Measurements from ENCODE around the gene CEP43.

The CEP43 gene

GRCh38 chr6:166999145-166999883 lies at the start of gene CEP43:
CEP43 (plus strand) TSS chr6:166999397; CDS start chr6:166999413, 16 bp downstream.
- peak; percentile 88 to 91 for DNase-seq

- DNase-seq: no peak
These were observed 49.4 kb upstream of the CEP43 start for GRCh38 chr6:166949528-166950442.

GRCh38 chr6:166950443-166950821 lies 48.8 kb upstream of the CEP43 start:
- DNase-seq: no peak

- DNase-seq: peak; percentile 78 to 79
These were observed 48.1 kb upstream of the CEP43 start for GRCh38 chr6:166950892-166951669.

- DNase-seq: no peak
These were observed 47.5 kb upstream of the CEP43 start for GRCh38 chr6:166951670-166952060.

- peak in 1 of 2 donors; percentile 44 for DNase-seq
These were observed 47.1 kb upstream of the CEP43 start for GRCh38 chr6:166952121-166952520.

- DNase-seq: peak; percentile 53
These were observed 46.4 kb upstream of the CEP43 start for GRCh38 chr6:166952567-166953486.

- DNase-seq: no peak
These were observed 45.0 kb upstream of the CEP43 start for GRCh38 chr6:166954118-166954713.

- peak in 1 of 2 donors; percentile 37 for DNase-seq
These were observed 43.9 kb upstream of the CEP43 start for GRCh38 chr6:166955121-166955864.

GRCh38 chr6:166955865-166956443 lies 43.2 kb upstream of the CEP43 start:
- no peak for DNase-seq

- DNase-seq: peak; percentile 100
These were observed 42.6 kb upstream of the CEP43 start, which contains the start of gene RNASET2 for GRCh38 chr6:166956444-166957086. RNASET2 (minus strand) TSS chr6:166956550; CDS start chr6:166956182, 368 bp downstream.

GRCh38 chr6:166957087-166957804 lies 42.0 kb upstream of the CEP43 start:
- peak; percentile 57 to 63 for DNase-seq

GRCh38 chr6:166957805-166958076 lies 41.5 kb upstream of the CEP43 start:
- no peak for DNase-seq

- no peak for DNase-seq
These were observed 40.0 kb upstream of the CEP43 start for GRCh38 chr6:166958926-166959861.

GRCh38 chr6:166959911-166960608 lies 39.1 kb upstream of the CEP43 start:
- no peak for DNase-seq

- no peak for DNase-seq
These were observed 38.6 kb upstream of the CEP43 start for GRCh38 chr6:166960609-166960978.

- no peak for DNase-seq
These were observed 32.9 kb upstream of the CEP43 start for GRCh38 chr6:166966268-166966667.
